Mesenchymal stem cell (in vitro differentiated cells and primary cell): ENCODE data around the gene CIAO2A. TPM values are rescaled to one million over a fixed set of nuclear protein-coding genes. Genes with fewer than 3 reads are reported as not detected.

Source experiments
- DNase-seq: peaks from one replicate; pipeline ENCODE4 v3.0.0-alpha.2; 2013
- H2AFZ ChIP-seq: one replicate; pipeline ENCODE4 v1.6.1; 2013; ENCODE audit warnings: low read depth, mild to moderate bottlenecking, control low read depth, inconsistent platforms, low read length, moderate library complexity
- H2AK5ac ChIP-seq: 2 replicates; pipeline ENCODE4 v1.6.1; 2013; ENCODE audit warnings: low read length, moderate library complexity, mild to moderate bottlenecking, inconsistent platforms; ENCODE audit not compliant: severe bottlenecking
- H2BK120ac ChIP-seq: one replicate; pipeline ENCODE4 v1.6.1; 2013; ENCODE audit warnings: low read depth, mild to moderate bottlenecking, inconsistent platforms, low read length, moderate library complexity
- H2BK12ac ChIP-seq, 2 experiments: one replicate each; pipeline ENCODE4 v1.6.1; 2013; ENCODE audit warnings: inconsistent platforms in 2 of 2, low read length in 2 of 2, mild to moderate bottlenecking in 2 of 2, moderate library complexity in 2 of 2, control low read depth in 1 of 2
- H2BK15ac ChIP-seq: one replicate; pipeline ENCODE4 v1.6.1; 2013; ENCODE audit warnings: mild to moderate bottlenecking, low read depth, inconsistent platforms; ENCODE audit not compliant: poor library complexity, severe bottlenecking
- H2BK5ac ChIP-seq: 2 replicates; pipeline ENCODE4 v1.6.1; 2013; ENCODE audit warnings: low read depth, mild to moderate bottlenecking, low read length, control low read depth, inconsistent platforms; ENCODE audit not compliant: poor library complexity, severe bottlenecking
- H3K14ac ChIP-seq, 2 experiments: one replicate each; pipeline ENCODE4 v1.6.1; 2013; ENCODE audit warnings: inconsistent platforms in 2 of 2, low read length in 2 of 2, control low read depth in 1 of 2, mild to moderate bottlenecking in 1 of 2, moderate library complexity in 1 of 2
- H3K18ac ChIP-seq, 2 experiments: one replicate each; pipeline ENCODE4 v1.6.1; 2013; ENCODE audit warnings: inconsistent platforms in 2 of 2, low read length in 2 of 2, control low read depth in 1 of 2, low read depth in 1 of 2, mild to moderate bottlenecking in 1 of 2
- H3K23ac ChIP-seq, 2 experiments: one replicate each; pipeline ENCODE4 v1.6.1; 2013; ENCODE audit warnings: inconsistent platforms in 2 of 2, low read length in 2 of 2, mild to moderate bottlenecking in 2 of 2, moderate library complexity in 2 of 2, control low read depth in 1 of 2
- H3K27ac ChIP-seq: 2 replicates; pipeline ENCODE4 v1.5.1; 2013; ENCODE audit warnings: mild to moderate bottlenecking, moderate library complexity, low read length, control low read depth, inconsistent platforms; ENCODE audit not compliant: poor library complexity, severe bottlenecking
- H3K27me3 ChIP-seq, 2 experiments: 2 replicates each; pipeline versions ENCODE4 v1.6.1 to v1.7.0; 2013; ENCODE audit warnings: low read length in 2 of 2, mild to moderate bottlenecking in 2 of 2, moderate library complexity in 2 of 2, control low read depth in 1 of 2, inconsistent platforms in 1 of 2; ENCODE audit not compliant: control insufficient read depth in 1 of 2, insufficient read depth in 1 of 2
- H3K36me3 ChIP-seq, 2 experiments: 2 replicates each; pipeline versions ENCODE4 v1.6.1 to v1.7.0; 2013; ENCODE audit warnings: low read length in 2 of 2, control low read depth in 1 of 2, inconsistent platforms in 1 of 2, low read depth in 1 of 2, mild to moderate bottlenecking in 1 of 2; ENCODE audit not compliant: insufficient read depth in 2 of 2, control insufficient read depth in 1 of 2
- H3K4ac ChIP-seq, 2 experiments: one replicate each; pipeline ENCODE4 v1.6.1; 2013; ENCODE audit warnings: inconsistent platforms in 2 of 2, low read length in 2 of 2, mild to moderate bottlenecking in 2 of 2, moderate library complexity in 2 of 2, control low read depth in 1 of 2, low read depth in 1 of 2
- H3K4me1 ChIP-seq: 2 replicates; pipeline ENCODE4 v1.6.1; 2013; ENCODE audit warnings: low read depth, low read length, control low read depth; ENCODE audit not compliant: control insufficient read depth, insufficient read depth
- H3K4me2 ChIP-seq: 2 replicates; pipeline ENCODE4 v1.6.1; 2013; ENCODE audit warnings: low read length, mild to moderate bottlenecking, inconsistent platforms; ENCODE audit not compliant: poor library complexity, severe bottlenecking
- H3K4me3 ChIP-seq, 2 experiments: 2 replicates each; pipeline versions ENCODE4 v1.5.1 to v1.7.0; 2013; ENCODE audit warnings: low read length in 2 of 2, mild to moderate bottlenecking in 2 of 2, control low read depth in 1 of 2, low read depth in 1 of 2; ENCODE audit not compliant: insufficient read depth in 1 of 2
- H3K79me1 ChIP-seq: replicated peaks from 2 replicates; pipeline ENCODE4 v1.6.1; 2013; ENCODE audit warnings: mild to moderate bottlenecking, control low read depth, low read length, inconsistent platforms; ENCODE audit not compliant: poor library complexity, severe bottlenecking
- H3K9ac ChIP-seq: 2 replicates; pipeline ENCODE4 v1.7.0; 2013; ENCODE audit warnings: mild to moderate bottlenecking, low read length, moderate library complexity
- H3K9me3 ChIP-seq: 2 replicates; pipeline ENCODE4 v1.7.0; 2013; ENCODE audit warnings: mild to moderate bottlenecking, low read length; ENCODE audit not compliant: control insufficient read depth
- H4K8ac ChIP-seq: one replicate; pipeline ENCODE4 v1.6.1; 2013; ENCODE audit warnings: inconsistent platforms, mild to moderate bottlenecking, low read length, moderate library complexity
- H4K91ac ChIP-seq: one replicate; pipeline ENCODE4 v1.6.1; 2013; ENCODE audit warnings: mild to moderate bottlenecking, low read length, inconsistent platforms
- WGBS: methylation state at CpG from one replicate; pipeline ENCODE4 v1.1.7; 2013; ENCODE audit warnings: mixed read lengths; 5-methylcytosine and 5-hydroxymethylcytosine counted together
- polyA plus RNA-seq, 2 experiments: library from polyadenylated mRNA; stranded (reverse); fragments of 200-250 nt; gene quantifications; one replicate each; pipeline ENCODE4 v1.2.3, GENCODE V29; 2013

CIAO2A gene, protein sequence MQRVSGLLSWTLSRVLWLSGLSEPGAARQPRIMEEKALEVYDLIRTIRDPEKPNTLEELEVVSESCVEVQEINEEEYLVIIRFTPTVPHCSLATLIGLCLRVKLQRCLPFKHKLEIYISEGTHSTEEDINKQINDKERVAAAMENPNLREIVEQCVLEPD
- 65.4 TPM for polyA plus RNA-seq (2013, experiment 1 of 2)
- polyA plus RNA-seq (2013, experiment 2 of 2) = 92.1 TPM

DNA sequence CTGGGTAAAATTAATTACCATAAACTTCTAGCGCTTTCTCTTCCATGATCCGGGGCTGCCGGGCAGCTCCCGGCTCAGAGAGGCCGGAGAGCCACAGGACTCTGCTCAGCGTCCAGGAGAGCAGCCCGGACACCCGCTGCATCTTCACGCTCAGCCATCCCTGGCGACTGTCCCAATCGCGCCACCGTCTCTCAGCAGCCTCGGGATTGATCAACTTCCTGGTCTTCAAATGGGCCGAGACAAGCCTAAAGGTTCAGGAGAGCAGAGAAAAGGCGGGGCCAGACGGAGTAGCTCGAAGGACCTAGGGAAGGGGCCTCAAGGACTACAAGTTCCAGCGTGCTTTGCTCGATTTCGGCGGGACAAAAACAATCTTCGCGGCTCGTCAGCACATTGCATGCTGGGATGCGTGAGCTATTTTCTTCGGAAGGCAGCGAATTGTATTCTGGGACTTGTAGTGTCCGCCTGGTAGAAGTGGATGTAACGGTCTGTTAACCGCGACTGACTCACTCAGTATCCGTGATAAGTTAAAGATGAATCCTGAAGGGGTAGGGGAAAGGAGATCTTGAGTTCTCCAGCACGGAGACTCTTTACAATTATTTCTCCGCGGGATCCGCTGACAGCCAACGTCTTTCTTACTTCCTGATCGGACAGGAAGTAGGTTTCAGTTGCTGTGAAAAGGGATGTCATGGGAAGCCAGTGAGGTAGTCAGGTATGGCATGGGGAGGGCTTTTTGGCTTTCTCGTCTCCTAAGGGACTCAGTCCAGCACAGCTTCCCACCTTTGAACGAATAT lies at the start of gene CIAO2A:
CIAO2A (minus strand) TSS at position 212 of the 791 bp plus-strand sequence; CDS start at position 142, 70 bp downstream.
- peak within 1 kb of the TSS; percentile 48 to 92 for H3K18ac ChIP-seq
- no peaks in the 10 kb centered on the region for H3K9me3 ChIP-seq
- peak within 1 kb of the TSS; percentile 63 to 89 for H3K4me3 ChIP-seq
- peak within 1 kb of the TSS; percentile 95 for H3K9ac ChIP-seq
- no peak within 1 kb of the TSS for H2BK120ac ChIP-seq
- H3K23ac ChIP-seq = no peak within 1 kb of the TSS
- peak within 1 kb of the TSS; percentile 72 for H3K4me2 ChIP-seq
- H2AFZ ChIP-seq = peak within 1 kb of the TSS; percentile 88
- peak within 1 kb of the TSS; percentile 94 for H4K8ac ChIP-seq
- no peak within 1 kb of the TSS for H2BK15ac ChIP-seq
- H4K91ac ChIP-seq = peak within 1 kb of the TSS; percentile 19
- H3K4me1 ChIP-seq = peaks cover 9% of the 10 kb centered on the region
- no peaks in the 10 kb centered on the region for H3K27me3 ChIP-seq
- under 1% methylated on average over 40 of the region's 41 CpGs for WGBS
- peak; percentile 99 for DNase-seq
- peak within 1 kb of the TSS in 1 of 2 experiments; percentile 91 for H3K14ac ChIP-seq
- peak within 1 kb of the TSS in 1 of 2 experiments; percentile 10 for H2BK12ac ChIP-seq
- H3K4ac ChIP-seq = peak within 1 kb of the TSS; percentile 24 to 92
- no peak within 1 kb of the TSS for H2AK5ac ChIP-seq
- H2BK5ac ChIP-seq = peak within 1 kb of the TSS; percentile 22
- H3K79me1 ChIP-seq = peaks cover 6% of the 10 kb centered on the region
- peaks cover 0 to 8% of the 10 kb centered on the region in 2 experiments for H3K36me3 ChIP-seq
- peak within 1 kb of the TSS; percentile 97 for H3K27ac ChIP-seq

- peaks cover 7% of the 10 kb centered on the region for H3K79me1 ChIP-seq
- no peak overlapping the region for H4K8ac ChIP-seq
- no peak overlapping the region for H2BK12ac ChIP-seq
- H3K36me3 ChIP-seq = peaks cover 43 to 63% of the 10 kb centered on the region in 2 experiments
- H2BK5ac ChIP-seq = no peak overlapping the region
- H3K23ac ChIP-seq = no peak overlapping the region
- H3K27me3 ChIP-seq = no peaks in the 10 kb centered on the region
- H3K14ac ChIP-seq = no peak overlapping the region
- no peak overlapping the region for H3K4me2 ChIP-seq
- H3K4me3 ChIP-seq = no peak overlapping the region
- no peaks in the 10 kb centered on the region for H3K9me3 ChIP-seq
- no peak overlapping the region for H4K91ac ChIP-seq
- H3K4ac ChIP-seq = no peak overlapping the region
- no peak overlapping the region for H2BK120ac ChIP-seq
- H2BK15ac ChIP-seq = no peak overlapping the region
- H2AFZ ChIP-seq = no peak overlapping the region
- WGBS = 99% methylated on average over 6 of the region's 6 CpGs
- no peak overlapping the region for H2AK5ac ChIP-seq
- no peak overlapping the region for H3K18ac ChIP-seq
- H3K27ac ChIP-seq = no peak overlapping the region
- DNase-seq = no peak
- H3K9ac ChIP-seq = no peak overlapping the region
- peaks cover 27% of the 10 kb centered on the region for H3K4me1 ChIP-seq
Measured at GRCh38 chr15:64143276-64143675, 49.6 kb upstream of the CIAO2A start.

DNA sequence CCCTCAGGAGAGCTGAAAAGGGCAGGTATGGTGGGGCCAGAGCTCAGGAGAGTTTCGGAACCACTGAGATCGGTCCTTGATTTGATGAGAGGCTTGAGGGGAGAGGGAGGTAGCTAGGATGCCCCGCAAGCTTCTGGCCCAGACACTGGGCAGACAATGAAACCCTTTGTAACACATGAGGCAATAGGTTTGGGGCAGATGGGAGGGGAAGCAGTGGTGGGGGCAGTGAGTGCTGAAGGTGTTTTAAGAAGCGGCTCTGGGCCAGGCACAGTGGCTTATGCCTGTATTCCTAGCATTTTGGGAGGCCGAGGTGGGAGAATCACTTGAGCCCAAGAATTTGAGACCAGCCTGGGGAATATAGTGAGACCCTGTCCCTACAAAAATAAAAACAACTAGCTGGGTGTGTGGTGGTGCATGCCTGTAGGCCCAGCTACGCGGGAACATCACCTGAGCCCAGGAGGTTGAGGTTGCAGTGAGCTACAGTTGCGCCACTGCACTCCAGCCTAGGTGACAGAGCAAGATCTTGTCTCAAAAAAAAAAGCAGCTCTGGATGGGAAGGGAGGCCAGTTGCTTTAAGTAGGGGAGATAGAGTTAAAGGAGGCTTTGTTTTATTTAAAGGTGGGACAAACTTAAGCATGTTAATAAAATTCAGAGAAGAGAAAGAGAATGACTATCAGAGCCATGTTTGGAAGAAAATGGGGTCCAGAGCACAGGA lies 48.3 kb upstream of the CIAO2A start:
- no peak overlapping the region for H2BK5ac ChIP-seq
- no peak overlapping the region for H4K91ac ChIP-seq
- H2BK120ac ChIP-seq = no peak overlapping the region
- no peak overlapping the region for H3K4ac ChIP-seq
- peaks cover 7% of the 10 kb centered on the region for H3K79me1 ChIP-seq
- no peak overlapping the region for H3K27ac ChIP-seq
- no peak for DNase-seq
- H3K36me3 ChIP-seq = peaks cover 45 to 77% of the 10 kb centered on the region in 2 experiments
- H3K9me3 ChIP-seq = no peaks in the 10 kb centered on the region
- H2AK5ac ChIP-seq = no peak overlapping the region
- H3K4me2 ChIP-seq = no peak overlapping the region
- WGBS = over 99% methylated on average over 8 of the region's 8 CpGs
- no peak overlapping the region for H3K18ac ChIP-seq
- no peak overlapping the region for H3K4me3 ChIP-seq
- H4K8ac ChIP-seq = no peak overlapping the region
- no peak overlapping the region for H3K9ac ChIP-seq
- H2AFZ ChIP-seq = no peak overlapping the region
- H2BK15ac ChIP-seq = no peak overlapping the region
- no peak overlapping the region for H3K14ac ChIP-seq
- H3K23ac ChIP-seq = no peak overlapping the region
- no peaks in the 10 kb centered on the region for H3K27me3 ChIP-seq
- H2BK12ac ChIP-seq = no peak overlapping the region
- H3K4me1 ChIP-seq = peaks cover 27% of the 10 kb centered on the region
